Measurements from ENCODE around the gene NAPEPLD.
"Not testable (repeated sequence)": the region's sequence is repeated elsewhere in the genome, so short reads cannot be mapped to it uniquely, and the experiment has no call there.

NAPEPLD gene

DNA sequence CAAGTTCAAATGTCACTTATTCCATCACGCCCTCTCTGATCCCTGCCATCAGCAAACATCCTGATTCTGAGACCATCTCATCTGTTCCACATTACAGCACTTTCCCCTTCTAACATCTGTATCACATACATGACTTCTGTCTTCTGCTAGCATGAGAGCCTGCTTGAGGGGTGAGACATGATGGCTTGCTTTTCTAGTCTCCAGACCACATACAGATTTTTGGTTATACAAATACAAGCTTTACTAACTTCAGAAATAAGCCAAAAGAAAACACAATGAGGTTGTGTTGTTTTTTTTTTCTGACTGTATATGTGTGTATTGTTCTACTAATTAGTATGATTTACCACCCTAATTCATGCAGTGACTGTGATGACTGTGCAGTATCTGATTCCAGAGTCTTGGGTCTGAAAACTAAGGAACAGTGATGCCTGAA lies 34.3 kb downstream of the NAPEPLD start:
- H3F3A ChIP-seq (ENCODE audit: insufficient read depth, low read length), result no peaks in the 10 kb centered on the region
- H3K4me2 ChIP-seq (ENCODE audit: low read depth, low read length), result no peak overlapping the region
- H3K4me3 ChIP-seq (ENCODE audit: low read length), result no peak overlapping the region
- H3K79me2 ChIP-seq (ENCODE audit: low read length), result no peaks in the 10 kb centered on the region
- TF ChIP-seq, protein P1, sequence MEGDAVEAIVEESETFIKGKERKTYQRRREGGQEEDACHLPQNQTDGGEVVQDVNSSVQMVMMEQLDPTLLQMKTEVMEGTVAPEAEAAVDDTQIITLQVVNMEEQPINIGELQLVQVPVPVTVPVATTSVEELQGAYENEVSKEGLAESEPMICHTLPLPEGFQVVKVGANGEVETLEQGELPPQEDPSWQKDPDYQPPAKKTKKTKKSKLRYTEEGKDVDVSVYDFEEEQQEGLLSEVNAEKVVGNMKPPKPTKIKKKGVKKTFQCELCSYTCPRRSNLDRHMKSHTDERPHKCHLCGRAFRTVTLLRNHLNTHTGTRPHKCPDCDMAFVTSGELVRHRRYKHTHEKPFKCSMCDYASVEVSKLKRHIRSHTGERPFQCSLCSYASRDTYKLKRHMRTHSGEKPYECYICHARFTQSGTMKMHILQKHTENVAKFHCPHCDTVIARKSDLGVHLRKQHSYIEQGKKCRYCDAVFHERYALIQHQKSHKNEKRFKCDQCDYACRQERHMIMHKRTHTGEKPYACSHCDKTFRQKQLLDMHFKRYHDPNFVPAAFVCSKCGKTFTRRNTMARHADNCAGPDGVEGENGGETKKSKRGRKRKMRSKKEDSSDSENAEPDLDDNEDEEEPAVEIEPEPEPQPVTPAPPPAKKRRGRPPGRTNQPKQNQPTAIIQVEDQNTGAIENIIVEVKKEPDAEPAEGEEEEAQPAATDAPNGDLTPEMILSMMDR (IDR thresholded peaks at IDR 0.05; ENCODE audit: low read length), result no peak
- no peak for TF ChIP-seq EZH2 (optimal IDR thresholded peaks at IDR 0.05; ENCODE audit: low read depth, low read length)
- TF ChIP-seq EZH2phosphoT487 (IDR thresholded peaks at IDR 0.05; ENCODE audit: low read length), result no peak
- H3K9me2 ChIP-seq (replicated peaks; ENCODE audit: insufficient read depth, low read length), result no peaks in the 10 kb centered on the region
- H4K20me1 ChIP-seq (ENCODE audit: insufficient read depth, low read length), result no peaks in the 10 kb centered on the region
- H3K4me1 ChIP-seq (ENCODE audit: low read length), result no peaks in the 10 kb centered on the region
- no peaks in the 10 kb centered on the region for H3K9me3 ChIP-seq (replicated peaks; ENCODE audit: insufficient read depth, low read length)
- no peak for DNase-seq
- no peak overlapping the region for H2AFZ ChIP-seq (ENCODE audit: low read length)
- no peak overlapping the region for H3K9ac ChIP-seq (ENCODE audit: low read length)
- no peak overlapping the region for H3K27ac ChIP-seq (ENCODE audit: low read length)
- H3K27me3 ChIP-seq (replicated peaks; ENCODE audit: insufficient read depth, low read length), result no peaks in the 10 kb centered on the region
- H3K36me3 ChIP-seq (replicated peaks; ENCODE audit: insufficient read depth, low read length), result no peaks in the 10 kb centered on the region

DNA sequence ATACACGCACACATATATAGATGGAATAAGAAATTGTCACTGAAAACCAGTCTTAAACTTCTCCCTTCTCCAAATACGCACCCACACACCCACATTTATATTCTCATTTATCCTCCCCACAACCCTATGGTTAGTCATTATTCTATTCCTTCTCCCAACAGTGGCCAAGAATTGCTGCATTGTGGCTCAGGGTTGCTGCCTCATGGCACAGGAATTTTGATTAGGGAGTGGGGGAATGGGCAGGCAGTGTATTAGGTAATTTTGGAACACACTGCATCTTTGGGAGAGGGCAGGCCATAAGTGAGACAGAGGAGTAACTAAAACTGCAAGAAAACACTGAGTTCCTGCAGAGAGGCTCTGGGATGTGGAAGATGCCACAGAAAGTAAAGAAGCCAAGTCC lies 35.7 kb downstream of the NAPEPLD start:
- no peak overlapping the region for H3K4me2 ChIP-seq (ENCODE audit: low read depth, low read length)
- H3K9ac ChIP-seq (ENCODE audit: low read length), result no peak overlapping the region
- no peak overlapping the region for H3K27ac ChIP-seq (ENCODE audit: low read length)
- H3K4me3 ChIP-seq (ENCODE audit: low read length), result no peak overlapping the region
- H3K9me2 ChIP-seq (replicated peaks; ENCODE audit: insufficient read depth, low read length), result no peaks in the 10 kb centered on the region
- no peaks in the 10 kb centered on the region for H3K79me2 ChIP-seq (ENCODE audit: low read length)
- H4K20me1 ChIP-seq (ENCODE audit: insufficient read depth, low read length), result no peaks in the 10 kb centered on the region
- DNase-seq, result no peak
- H3K27me3 ChIP-seq (replicated peaks; ENCODE audit: insufficient read depth, low read length), result no peaks in the 10 kb centered on the region
- H3K36me3 ChIP-seq (replicated peaks; ENCODE audit: insufficient read depth, low read length), result no peaks in the 10 kb centered on the region
- H2AFZ ChIP-seq (ENCODE audit: low read length), result no peak overlapping the region
- H3F3A ChIP-seq (ENCODE audit: insufficient read depth, low read length), result no peaks in the 10 kb centered on the region
- no peak for TF ChIP-seq EZH2phosphoT487 (IDR thresholded peaks at IDR 0.05; ENCODE audit: low read length)
- no peak for TF ChIP-seq EZH2 (optimal IDR thresholded peaks at IDR 0.05; ENCODE audit: low read depth, low read length)
- TF ChIP-seq, protein P1 (IDR thresholded peaks at IDR 0.05; ENCODE audit: low read length), result no peak
- no peaks in the 10 kb centered on the region for H3K4me1 ChIP-seq (ENCODE audit: low read length)
- no peaks in the 10 kb centered on the region for H3K9me3 ChIP-seq (replicated peaks; ENCODE audit: insufficient read depth, low read length)

DNA sequence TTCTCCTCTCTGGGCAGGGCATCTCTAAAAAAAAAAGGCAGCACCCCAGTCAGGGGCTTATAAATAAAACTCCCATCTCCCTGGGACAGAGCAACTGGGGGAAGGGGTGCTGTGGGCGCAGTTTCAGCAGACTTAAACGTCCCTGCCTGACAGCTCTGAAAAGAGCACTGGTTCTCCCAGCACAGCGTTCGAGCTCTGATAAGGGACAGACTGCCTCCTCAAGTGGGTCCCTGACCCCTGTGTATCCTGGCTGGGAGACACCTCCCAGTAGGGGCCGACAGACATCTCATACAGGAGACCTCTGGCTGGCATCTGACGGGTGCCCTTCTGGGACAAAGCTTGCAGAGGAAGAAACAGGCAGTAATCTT lies 42.2 kb downstream of the NAPEPLD start:
- DNase-seq; H3K9me2 ChIP-seq (replicated peaks; ENCODE audit: insufficient read depth, low read length); H3K4me1 ChIP-seq (ENCODE audit: low read length); H3K9me3 ChIP-seq (replicated peaks; ENCODE audit: insufficient read depth, low read length); H4K20me1 ChIP-seq (ENCODE audit: insufficient read depth, low read length); H3K9ac ChIP-seq (ENCODE audit: low read length); H3K79me2 ChIP-seq (ENCODE audit: low read length); H3F3A ChIP-seq (ENCODE audit: insufficient read depth, low read length); H3K27me3 ChIP-seq (replicated peaks; ENCODE audit: insufficient read depth, low read length); H3K36me3 ChIP-seq (replicated peaks; ENCODE audit: insufficient read depth, low read length); H3K4me3 ChIP-seq (ENCODE audit: low read length); H2AFZ ChIP-seq (ENCODE audit: low read length); H3K27ac ChIP-seq (ENCODE audit: low read length); H3K4me2 ChIP-seq (ENCODE audit: low read depth, low read length): not testable (repeated sequence)

DNA sequence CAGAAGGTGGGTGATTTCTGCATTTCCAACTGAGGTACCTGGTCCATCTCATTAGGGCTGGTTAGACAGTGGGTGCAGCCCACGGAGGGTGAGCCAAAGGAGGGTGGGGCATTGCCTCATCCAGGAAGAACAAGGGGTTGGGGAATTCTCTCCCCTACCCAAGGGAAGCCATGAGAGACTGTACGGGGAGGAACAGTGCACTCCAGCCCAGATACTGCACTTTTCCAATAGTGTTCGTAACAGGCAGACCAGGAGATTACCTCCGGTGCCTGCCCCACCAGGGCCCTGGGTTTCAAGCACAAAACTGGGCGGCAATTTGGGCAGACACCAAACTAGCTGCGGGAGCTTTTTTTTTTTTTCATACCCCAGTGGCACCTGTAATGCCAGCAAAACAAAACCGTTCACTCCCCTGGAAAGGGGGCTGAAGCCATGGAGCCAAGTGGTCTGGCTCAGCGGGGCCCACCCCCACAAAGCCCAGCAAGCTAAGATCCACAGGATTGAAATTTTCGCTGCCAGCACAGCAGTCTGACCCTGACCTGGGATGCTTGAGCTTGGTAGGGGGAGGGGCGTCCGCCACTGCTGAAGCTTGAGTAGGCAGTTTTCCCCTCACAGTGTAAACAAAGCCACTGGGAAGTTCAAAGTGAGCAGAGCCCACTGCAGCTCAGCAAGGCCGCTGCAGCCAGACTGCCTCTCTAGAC lies 42.7 kb downstream of the NAPEPLD start:
- no peak overlapping the region for H2AFZ ChIP-seq (ENCODE audit: low read length)
- H3K4me2 ChIP-seq (ENCODE audit: low read depth, low read length), result no peak overlapping the region
- no peaks in the 10 kb centered on the region for H4K20me1 ChIP-seq (ENCODE audit: insufficient read depth, low read length)
- H3K9me3 ChIP-seq (replicated peaks; ENCODE audit: insufficient read depth, low read length), result no peaks in the 10 kb centered on the region
- TF ChIP-seq, protein P1 (IDR thresholded peaks at IDR 0.05; ENCODE audit: low read length), result no peak
- TF ChIP-seq EZH2phosphoT487 (IDR thresholded peaks at IDR 0.05; ENCODE audit: low read length), result no peak
- no peak for TF ChIP-seq EZH2 (optimal IDR thresholded peaks at IDR 0.05; ENCODE audit: low read depth, low read length)
- DNase-seq, result no peak
- H3K27me3 ChIP-seq (replicated peaks; ENCODE audit: insufficient read depth, low read length), result no peaks in the 10 kb centered on the region
- H3K36me3 ChIP-seq (replicated peaks; ENCODE audit: insufficient read depth, low read length), result no peaks in the 10 kb centered on the region
- no peaks in the 10 kb centered on the region for H3F3A ChIP-seq (ENCODE audit: insufficient read depth, low read length)
- H3K9ac ChIP-seq (ENCODE audit: low read length), result no peak overlapping the region
- H3K79me2 ChIP-seq (ENCODE audit: low read length), result no peaks in the 10 kb centered on the region
- no peak overlapping the region for H3K27ac ChIP-seq (ENCODE audit: low read length)
- no peaks in the 10 kb centered on the region for H3K4me1 ChIP-seq (ENCODE audit: low read length)
- no peak overlapping the region for H3K4me3 ChIP-seq (ENCODE audit: low read length)
- H3K9me2 ChIP-seq (replicated peaks; ENCODE audit: insufficient read depth, low read length), result no peaks in the 10 kb centered on the region
